ENCODE results near the gene KCNMB2. TPM values are rescaled to one million over a fixed set of nuclear protein-coding genes. Genes with fewer than 3 reads are reported as not detected.

Gene KCNMB2
- total RNA-seq (2014; rRNA removed) = not detected in 2 replicates
- Bru-seq, nascent RNA = not detected
- not detected for BruChase-seq, experiment 1, labeled RNA remaining after a 6-hour chase
- not detected for BruChase-seq, experiment 2, labeled RNA remaining after a 2-hour chase
- long read RNA-seq = 0 reads

DNA sequence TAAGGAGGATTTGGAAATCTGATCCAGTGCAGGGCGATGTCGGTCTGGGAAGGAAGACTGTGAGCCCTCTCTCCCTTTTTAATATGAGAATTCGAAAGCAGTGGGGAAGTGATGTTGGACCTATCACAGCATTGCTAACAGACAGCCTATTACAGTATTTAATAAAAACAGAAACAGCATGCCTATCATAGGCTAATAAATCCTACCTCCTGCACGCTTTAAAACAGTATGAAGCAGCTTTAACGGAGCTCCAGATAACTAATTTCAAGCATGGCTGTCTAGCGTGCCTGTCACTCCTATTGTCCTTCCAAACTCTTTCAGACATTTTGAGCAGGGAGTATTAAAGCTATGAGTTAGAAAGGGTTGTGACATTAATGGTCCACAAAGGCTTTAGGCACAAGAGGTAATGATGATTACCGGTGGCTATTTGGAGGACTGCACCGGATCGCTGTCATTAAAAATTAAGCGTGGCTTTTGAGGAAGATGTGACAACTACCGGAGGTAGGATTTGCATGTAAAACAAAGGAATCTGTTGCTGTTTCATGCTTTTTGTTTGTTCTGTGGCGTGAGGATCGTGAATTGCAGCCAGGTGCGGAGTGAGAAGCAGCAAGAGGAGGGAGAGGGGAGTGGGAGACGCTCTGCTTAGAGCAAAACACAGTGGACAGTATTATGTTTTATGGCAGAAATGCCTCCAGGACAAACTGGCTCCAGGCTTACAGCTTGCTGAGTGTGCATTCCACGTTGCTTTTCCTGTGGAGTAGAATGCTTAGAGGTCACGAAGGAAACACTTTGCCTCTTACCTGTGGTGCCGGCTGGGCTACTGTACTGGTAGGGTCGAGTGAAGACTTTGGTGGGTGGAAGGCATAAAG lies at the start of gene KCNMB2:
Gene KCNMB2 (plus strand): TSS at position 226 of the 869 bp plus-strand sequence.
- no TSS peak for BruUV-seq (replicated peaks)
- ChIA-PET CTCF (no interaction called here), POLR2A (ENCODE audit: unreplicated experiment) (no interaction called here)
- no peak for TF ChIP-seq CTCF (conservative IDR thresholded peaks at IDR 0.05; ENCODE audit: low read depth, low read length)
- TF ChIP-seq EZH2 (IDR thresholded peaks at IDR 0.05; ENCODE audit: low read length, unreplicated experiment) = no peak
- TF ChIP-seq EZH2phosphoT487 (IDR thresholded peaks at IDR 0.05; ENCODE audit: borderline replicate concordance, low read length) = no peak
- ATAC-seq = no peak
- Histone ChIP-seq H3K36me3 (ENCODE audit: low read depth, low read length) (no peaks in the 10 kb centered on the region), H4K20me1 (ENCODE audit: low read length) (no peaks in the 10 kb centered on the region), H3K9ac (ENCODE audit: low read length) (no peak within 1 kb of the TSS), H3K4me2 (ENCODE audit: low read length) (no peak within 1 kb of the TSS), H3F3A (ENCODE audit: low read length, unreplicated experiment) (no peaks in the 10 kb centered on the region), H3K27ac (ENCODE audit: low read length) (no peak within 1 kb of the TSS), H2AFZ (ENCODE audit: low read length) (no peak within 1 kb of the TSS), H3K27me3 (ENCODE audit: low read length) (peaks cover 87% of the 10 kb centered on the region), H3K4me1 (ENCODE audit: insufficient read depth, low read length) (no peaks in the 10 kb centered on the region), H3K9me3 (ENCODE audit: low read length) (no peaks in the 10 kb centered on the region), H3K79me2 (ENCODE audit: low read length) (no peaks in the 10 kb centered on the region), H3K9me2 (replicated peaks; ENCODE audit: low read length) (no peaks in the 10 kb centered on the region), H3K4me3 (ENCODE audit: low read length) (no peak within 1 kb of the TSS)
- intact Hi-C loops (cut with micrococcal nuclease) = loop anchor here (10.0 kb wide), 1 partner anchor 428 kb away; no protein-coding TSS in a partner anchor
- DNase-seq = no peak

DNA sequence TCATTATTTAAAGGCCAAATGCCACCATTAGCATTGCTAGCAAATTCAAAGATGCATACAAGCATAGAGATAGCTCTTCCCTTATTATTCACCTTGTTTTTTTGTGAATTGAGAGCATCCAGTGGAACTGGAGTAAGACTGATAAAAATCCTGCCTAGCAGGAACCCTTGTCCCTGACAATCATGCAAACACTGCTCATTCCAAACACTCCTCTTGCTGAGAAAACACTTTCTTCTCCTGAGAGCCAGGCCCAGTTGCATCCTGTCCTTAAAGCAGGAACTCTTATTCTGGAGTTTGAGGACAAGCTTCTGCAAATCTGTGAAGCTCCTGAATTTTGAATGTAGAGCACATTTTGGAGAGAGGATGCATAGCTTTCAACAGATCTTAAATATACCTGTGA lies 49.3 kb upstream of the KCNMB2 start:
- Histone ChIP-seq H3K27ac (ENCODE audit: low read length) (no peak overlapping the region), H3K36me3 (ENCODE audit: low read depth, low read length) (no peaks in the 10 kb centered on the region), H3K9me2 (replicated peaks; ENCODE audit: low read length) (no peaks in the 10 kb centered on the region), H3F3A (ENCODE audit: low read length, unreplicated experiment) (no peaks in the 10 kb centered on the region), H2AFZ (ENCODE audit: low read length) (no peak overlapping the region), H3K27me3 (ENCODE audit: low read length) (peaks cover 36% of the 10 kb centered on the region), H3K79me2 (ENCODE audit: low read length) (no peaks in the 10 kb centered on the region), H3K9me3 (ENCODE audit: low read length) (no peaks in the 10 kb centered on the region), H4K20me1 (ENCODE audit: low read length) (no peaks in the 10 kb centered on the region), H3K4me3 (ENCODE audit: low read length) (no peak overlapping the region), H3K4me2 (ENCODE audit: low read length) (no peak overlapping the region), H3K9ac (ENCODE audit: low read length) (no peak overlapping the region), H3K4me1 (ENCODE audit: insufficient read depth, low read length) (no peaks in the 10 kb centered on the region)
- intact Hi-C loops (cut with micrococcal nuclease) = no loop called here
- ATAC-seq (no peak), DNase-seq (no peak)
- TF ChIP-seq EZH2 (IDR thresholded peaks at IDR 0.05; ENCODE audit: low read length, unreplicated experiment) = no peak
- TF ChIP-seq EZH2phosphoT487 (IDR thresholded peaks at IDR 0.05; ENCODE audit: borderline replicate concordance, low read length) = no peak
- BruUV-seq (replicated peaks) = no TSS peak
- CTCF ChIA-PET = no interaction called here
- POLR2A ChIA-PET (ENCODE audit: unreplicated experiment) = no interaction called here

DNA sequence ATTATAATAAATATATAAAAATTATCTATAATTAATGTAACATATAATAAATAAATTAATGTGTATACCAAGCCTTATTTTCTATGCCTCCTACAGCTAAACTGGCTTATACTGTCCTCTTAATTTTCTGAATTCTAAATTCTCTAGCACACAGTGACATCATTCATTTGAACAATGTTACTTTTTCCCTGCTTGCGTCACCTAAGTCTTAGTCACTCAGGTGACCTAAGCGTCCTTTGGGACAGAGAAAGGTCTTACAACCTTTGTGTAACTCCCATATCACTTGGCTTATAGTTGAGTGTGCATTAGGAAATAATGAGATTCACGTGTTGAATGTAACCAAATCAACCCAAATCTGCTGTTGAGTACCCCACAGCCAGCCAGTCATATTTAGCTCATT lies 48.5 kb upstream of the KCNMB2 start:
- POLR2A ChIA-PET (ENCODE audit: unreplicated experiment) = no interaction called here
- no peak for DNase-seq
- Histone ChIP-seq H3K9me2 (replicated peaks; ENCODE audit: low read length) (no peaks in the 10 kb centered on the region), H3F3A (ENCODE audit: low read length, unreplicated experiment) (no peaks in the 10 kb centered on the region), H3K4me2 (ENCODE audit: low read length) (no peak overlapping the region), H2AFZ (ENCODE audit: low read length) (no peak overlapping the region), H3K36me3 (ENCODE audit: low read depth, low read length) (no peaks in the 10 kb centered on the region), H3K9ac (ENCODE audit: low read length) (no peak overlapping the region), H3K27ac (ENCODE audit: low read length) (no peak overlapping the region), H4K20me1 (ENCODE audit: low read length) (no peaks in the 10 kb centered on the region), H3K27me3 (ENCODE audit: low read length) (peaks cover 28% of the 10 kb centered on the region), H3K4me1 (ENCODE audit: insufficient read depth, low read length) (no peaks in the 10 kb centered on the region), H3K4me3 (ENCODE audit: low read length) (no peak overlapping the region), H3K9me3 (ENCODE audit: low read length) (no peaks in the 10 kb centered on the region), H3K79me2 (ENCODE audit: low read length) (no peaks in the 10 kb centered on the region)
- intact Hi-C loops (cut with micrococcal nuclease) = no loop called here
- BruUV-seq (replicated peaks) = no TSS peak
- no peak for ATAC-seq
- CTCF ChIA-PET = no interaction called here
- no peak for TF ChIP-seq EZH2phosphoT487 (IDR thresholded peaks at IDR 0.05; ENCODE audit: borderline replicate concordance, low read length)
- TF ChIP-seq EZH2 (IDR thresholded peaks at IDR 0.05; ENCODE audit: low read length, unreplicated experiment) = no peak
- TF ChIP-seq CTCF (conservative IDR thresholded peaks at IDR 0.05; ENCODE audit: low read depth, low read length) = no peak
